NCI-H748 (cell line): ENCODE results near the gene SLC16A9.
"Not testable (repeated sequence)": the region's sequence is repeated elsewhere in the genome, so short reads cannot be mapped to it uniquely, and the experiment has no call there.

Experiments used
- DNase-seq: peaks from one replicate; lab custom pipeline; 2025; ENCODE audit not compliant: unreplicated experiment; lab: John Stamatoyannopoulos, UW

SLC16A9 gene

GRCh38 chr10:59677253-59677831 lies 32.3 kb downstream of the SLC16A9 start:
- no peak for DNase-seq

DNA sequence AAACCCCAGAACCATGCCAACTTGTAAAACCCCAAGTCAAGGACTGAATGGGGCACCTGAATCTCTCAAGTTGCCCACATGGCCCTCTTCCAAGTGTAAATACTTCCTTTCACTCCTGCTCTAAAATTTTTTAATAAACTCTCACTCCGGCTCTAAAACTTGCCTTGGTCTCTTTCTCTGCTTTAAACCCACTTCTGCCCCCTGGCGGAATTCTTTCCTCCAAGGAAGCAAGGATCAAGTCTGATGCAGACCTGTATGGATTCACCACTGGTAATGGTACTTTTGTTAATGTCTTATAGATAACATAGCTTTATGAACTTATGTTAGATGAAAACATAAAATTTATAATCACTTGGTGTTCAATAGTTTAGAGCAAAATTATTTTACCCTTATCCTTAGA lies 33.8 kb downstream of the SLC16A9 start:
- DNase-seq, result peak; percentile 17

DNA sequence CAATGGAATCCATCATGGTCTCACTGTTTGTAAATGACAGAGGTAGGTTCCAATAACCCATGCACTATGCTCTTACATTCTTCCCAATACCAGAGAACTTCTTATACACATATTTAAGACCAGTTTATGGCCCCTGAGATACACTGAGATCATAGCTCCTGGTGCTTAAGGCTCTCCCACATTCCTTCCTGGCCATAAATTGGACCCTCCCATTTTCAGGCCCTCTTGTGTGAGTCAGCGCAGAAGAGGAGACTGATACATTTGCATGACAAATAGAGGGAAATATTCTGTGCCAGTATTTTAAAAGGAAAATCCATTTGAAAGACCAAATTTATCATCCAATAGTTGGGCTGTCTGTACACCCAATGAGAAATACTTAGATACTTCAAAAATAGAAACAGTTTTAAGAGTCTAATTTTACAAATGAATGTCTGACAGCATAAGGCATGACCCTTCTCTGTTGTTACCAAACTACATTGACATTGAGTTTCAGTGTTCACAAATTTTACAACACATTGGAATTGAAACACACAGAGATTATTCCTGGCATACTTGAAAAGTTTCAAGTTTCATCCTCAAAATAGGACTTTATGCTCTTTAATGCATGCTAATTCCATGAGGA lies 35.3 kb downstream of the SLC16A9 start:
- no peak for DNase-seq

DNA sequence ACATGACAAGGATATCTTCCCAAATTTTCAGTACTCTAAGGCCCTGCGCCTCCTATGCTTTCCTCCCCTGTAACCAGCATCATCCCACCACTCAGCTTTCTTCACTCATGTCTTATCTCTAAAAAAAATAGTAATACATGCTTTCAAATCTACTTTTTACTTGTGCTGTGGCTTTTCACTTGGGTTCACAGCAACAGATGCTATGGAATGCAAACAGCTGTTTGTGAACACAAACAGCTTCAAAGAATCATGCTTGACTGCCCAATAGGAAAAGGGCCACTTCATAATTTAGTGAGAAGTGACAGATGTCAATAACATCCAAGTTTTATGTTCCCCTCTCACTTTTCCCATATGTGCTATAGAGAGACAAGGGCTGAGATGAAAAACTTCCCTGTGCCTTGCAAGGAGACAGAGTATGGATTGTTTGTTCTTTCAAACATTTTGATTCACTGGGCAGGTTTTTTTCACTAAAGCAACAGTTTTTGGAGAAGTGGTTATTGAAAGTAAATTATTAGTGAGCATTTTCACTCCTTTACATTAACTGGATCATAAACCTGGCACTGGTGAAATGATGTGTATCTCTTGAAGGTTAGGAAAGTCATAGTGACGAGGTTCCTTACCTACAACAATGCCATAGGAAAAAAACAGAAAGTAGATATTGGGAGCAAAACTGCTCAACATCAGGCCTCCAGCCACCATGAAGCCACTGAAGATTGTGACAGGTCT lies 37.3 kb downstream of the SLC16A9 start:
- no peak for DNase-seq

- no peak for DNase-seq
Measured at GRCh38 chr10:59670269-59670668, 39.4 kb downstream of the SLC16A9 start.

- DNase-seq, result peak; percentile 11
Measured at GRCh38 chr10:59668096-59668495, 41.6 kb downstream of the SLC16A9 start.

DNA sequence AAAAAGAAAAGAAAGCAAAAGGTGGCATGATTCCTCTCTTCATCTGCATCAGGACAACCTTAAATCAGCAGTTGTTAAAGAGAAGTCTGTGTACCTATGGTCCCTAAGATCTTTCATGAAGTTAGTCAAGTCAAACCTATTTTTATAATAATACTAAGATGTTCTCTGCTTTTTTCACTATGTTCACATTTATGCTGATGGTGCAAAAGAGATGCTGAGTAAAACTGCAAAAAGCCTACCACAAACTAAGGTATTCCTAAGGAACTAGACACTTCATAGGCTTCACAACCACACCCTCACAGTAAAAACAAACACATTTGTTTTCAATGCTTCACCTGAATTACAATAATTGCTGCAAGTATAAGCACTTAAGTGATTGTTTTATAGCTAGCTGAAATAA lies 43.3 kb downstream of the SLC16A9 start:
- DNase-seq, result no peak

- DNase-seq, result not testable (repeated sequence)
Measured at GRCh38 chr10:59663213-59663612, 46.4 kb downstream of the SLC16A9 start.

GRCh38 chr10:59657724-59658123 lies 51.9 kb downstream of the SLC16A9 start:
- no peak for DNase-seq

GRCh38 chr10:59655309-59655708 lies 54.3 kb downstream of the SLC16A9 start:
- no peak for DNase-seq

DNA sequence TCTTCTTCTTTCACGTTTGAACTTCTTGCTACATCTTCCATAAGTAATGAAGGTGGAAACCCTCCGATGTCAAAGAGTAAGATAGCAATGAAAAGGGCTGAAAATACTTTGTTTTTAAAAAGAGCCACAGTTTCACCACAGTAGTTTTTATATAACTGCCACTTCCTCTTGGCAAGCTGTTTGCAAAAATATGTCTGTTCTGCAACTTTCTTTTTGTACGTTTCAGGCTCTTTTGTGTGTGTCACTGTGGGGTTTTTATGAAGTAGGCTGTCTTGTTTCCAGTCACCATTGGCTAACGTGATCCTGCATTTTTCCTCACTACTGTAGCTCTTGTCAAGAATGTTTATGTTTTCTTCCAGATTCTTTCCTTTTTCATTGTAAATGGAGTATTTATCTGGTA lies 55.6 kb downstream of the SLC16A9 start:
- DNase-seq, result no peak

- DNase-seq, result no peak
Measured at GRCh38 chr10:59651902-59652301, 57.7 kb downstream of the SLC16A9 start.

DNA sequence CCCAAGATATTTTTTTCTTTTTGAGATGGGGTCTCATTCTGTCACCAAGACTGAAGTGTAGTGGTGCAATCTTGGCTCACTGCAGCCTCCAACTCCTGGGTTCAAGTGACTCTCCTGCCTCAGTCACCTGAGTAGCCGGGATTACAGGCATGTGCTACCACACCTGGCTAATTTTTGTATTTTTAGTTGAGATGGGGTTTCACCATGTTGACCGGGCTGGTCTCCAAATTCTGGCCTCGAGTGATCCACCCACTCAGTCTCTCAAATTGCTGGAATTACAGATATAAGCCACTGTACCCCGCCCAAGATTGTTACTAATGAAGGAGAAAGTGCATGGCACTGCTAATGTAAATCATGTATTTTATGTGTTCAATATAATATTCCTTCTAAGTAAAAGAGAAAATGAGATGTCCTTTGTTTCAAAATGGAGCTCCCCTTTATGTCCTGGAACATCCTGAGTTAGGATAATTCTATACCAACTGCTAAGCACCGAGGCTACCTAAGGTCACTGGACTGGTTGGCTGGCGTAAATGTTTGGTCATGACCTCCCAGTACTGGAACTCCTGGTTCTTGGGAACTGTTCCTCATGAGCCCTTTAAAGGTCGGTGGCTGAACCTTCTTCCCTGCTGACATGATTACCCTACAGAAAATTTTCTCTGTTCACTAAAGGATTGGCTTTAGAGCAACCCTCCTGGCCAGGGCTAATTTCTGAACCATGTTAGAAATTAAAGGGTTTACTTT lies 59.9 kb downstream of the SLC16A9 start:
- DNase-seq, result no peak

DNA sequence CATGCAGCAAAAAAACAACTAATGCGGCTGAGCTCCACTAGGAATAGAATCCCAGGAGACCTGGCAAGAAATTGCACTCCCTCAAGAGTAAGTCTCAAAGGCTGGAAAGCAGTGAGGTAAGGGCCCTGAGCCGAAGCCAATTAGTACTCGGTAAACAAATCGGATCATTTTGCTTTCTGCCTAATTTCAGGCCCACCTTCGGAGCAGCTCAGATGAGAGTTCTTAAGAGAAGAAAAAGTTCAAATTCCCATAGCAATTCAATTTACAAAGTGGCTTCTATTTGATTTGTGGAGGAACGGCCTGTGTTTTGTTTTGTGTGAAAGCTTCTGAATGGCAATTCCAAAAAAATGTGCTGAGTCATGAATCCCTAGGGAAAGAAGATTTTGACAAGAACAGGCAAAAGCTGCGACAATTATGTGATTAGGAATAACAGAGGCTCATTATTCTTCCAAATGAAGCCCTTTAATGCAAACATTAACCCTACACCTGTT lies 60.9 kb downstream of the SLC16A9 start:
- peak; percentile 65 for DNase-seq

- no peak for DNase-seq
Measured at GRCh38 chr10:59644841-59645240, 64.8 kb downstream of the SLC16A9 start.

DNA sequence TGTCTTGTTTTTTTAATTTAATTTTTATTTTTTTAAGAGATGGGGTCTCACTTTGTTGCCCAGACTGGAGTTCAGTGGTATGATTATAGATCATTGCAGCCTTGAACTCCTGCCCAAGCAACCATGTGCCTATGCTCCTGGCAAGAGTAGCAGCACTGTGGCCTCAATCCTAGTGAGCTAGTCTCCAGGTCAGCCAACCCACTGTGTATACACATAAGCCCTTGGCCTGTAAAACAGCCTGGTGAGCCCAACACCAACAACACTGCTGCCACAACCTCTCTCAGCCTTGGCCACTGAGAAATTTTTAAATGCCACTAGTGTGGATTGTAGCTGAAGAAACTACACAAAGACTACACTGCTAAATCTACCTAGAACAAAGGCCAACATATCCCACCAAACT lies 68.0 kb downstream of the SLC16A9 start:
- DNase-seq, result not testable (repeated sequence)

- DNase-seq, result no peak
Measured at GRCh38 chr10:59635502-59636290, 74.0 kb downstream of the SLC16A9 start.

GRCh38 chr10:59634102-59634501 lies 75.5 kb downstream of the SLC16A9 start:
- DNase-seq, result no peak

- no peak for DNase-seq
Measured at GRCh38 chr10:59633063-59633462, 76.6 kb downstream of the SLC16A9 start.

- peak; percentile 29 for DNase-seq
Measured at GRCh38 chr10:59631882-59632807, 77.5 kb downstream of the SLC16A9 start.
